K562 treated with DMSO at 1 percent for 12 hours (cell line): Measurements from ENCODE around the gene RPLP1. TPM values are rescaled to one million over a fixed set of nuclear protein-coding genes. Genes with fewer than 3 reads are reported as not detected.

Experiments used
- total RNA-seq: library from RNA; unstranded; fragments of 300-600 nt; gene quantifications from 2 replicates; pipeline ENCODE4 v1.2.3, GENCODE V29; 2022; ENCODE audit not compliant: insufficient read depth

The RPLP1 gene
- 3,959 and 5,569 TPM in 2 replicates for total RNA-seq

DNA sequence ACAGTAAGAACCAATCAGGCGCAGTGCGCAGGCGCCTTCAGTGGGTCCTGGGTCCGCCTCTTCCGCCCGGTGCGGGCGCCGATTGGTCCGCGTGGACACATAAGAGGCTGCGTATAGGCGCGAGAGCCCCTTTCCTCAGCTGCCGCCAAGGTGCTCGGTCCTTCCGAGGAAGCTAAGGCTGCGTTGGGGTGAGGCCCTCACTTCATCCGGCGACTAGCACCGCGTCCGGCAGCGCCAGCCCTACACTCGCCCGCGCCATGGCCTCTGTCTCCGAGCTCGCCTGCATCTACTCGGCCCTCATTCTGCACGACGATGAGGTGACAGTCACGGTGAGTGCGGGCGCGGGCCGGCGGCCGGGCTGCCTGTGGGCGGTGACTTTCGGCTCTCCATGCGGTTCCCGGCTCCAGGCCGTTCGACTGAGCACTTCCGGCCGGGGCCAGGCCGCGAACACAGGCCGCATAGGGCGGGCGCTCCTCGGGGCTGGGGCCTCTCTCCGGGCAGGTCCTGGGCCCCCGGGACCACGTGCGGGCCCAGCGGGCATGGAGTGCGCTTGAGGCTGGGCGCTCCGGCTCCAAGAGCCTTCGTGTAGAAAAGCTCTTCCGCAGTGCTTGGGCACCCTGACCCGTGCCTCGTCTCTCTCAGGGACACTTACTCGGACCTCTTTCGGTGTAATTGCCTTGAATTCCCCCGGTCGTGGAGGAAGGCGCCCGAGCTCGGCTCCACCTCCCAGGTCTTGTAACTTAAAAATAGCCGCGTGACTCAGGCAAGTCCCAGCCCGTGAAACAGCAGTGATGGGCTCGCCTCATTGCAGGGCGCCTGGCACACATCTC, at the start of gene RPLP1:
TSS of gene RPLP1 (plus strand) at position 127 of the 830 bp plus-strand sequence. CDS start at position 258, 131 bp downstream.

DNA sequence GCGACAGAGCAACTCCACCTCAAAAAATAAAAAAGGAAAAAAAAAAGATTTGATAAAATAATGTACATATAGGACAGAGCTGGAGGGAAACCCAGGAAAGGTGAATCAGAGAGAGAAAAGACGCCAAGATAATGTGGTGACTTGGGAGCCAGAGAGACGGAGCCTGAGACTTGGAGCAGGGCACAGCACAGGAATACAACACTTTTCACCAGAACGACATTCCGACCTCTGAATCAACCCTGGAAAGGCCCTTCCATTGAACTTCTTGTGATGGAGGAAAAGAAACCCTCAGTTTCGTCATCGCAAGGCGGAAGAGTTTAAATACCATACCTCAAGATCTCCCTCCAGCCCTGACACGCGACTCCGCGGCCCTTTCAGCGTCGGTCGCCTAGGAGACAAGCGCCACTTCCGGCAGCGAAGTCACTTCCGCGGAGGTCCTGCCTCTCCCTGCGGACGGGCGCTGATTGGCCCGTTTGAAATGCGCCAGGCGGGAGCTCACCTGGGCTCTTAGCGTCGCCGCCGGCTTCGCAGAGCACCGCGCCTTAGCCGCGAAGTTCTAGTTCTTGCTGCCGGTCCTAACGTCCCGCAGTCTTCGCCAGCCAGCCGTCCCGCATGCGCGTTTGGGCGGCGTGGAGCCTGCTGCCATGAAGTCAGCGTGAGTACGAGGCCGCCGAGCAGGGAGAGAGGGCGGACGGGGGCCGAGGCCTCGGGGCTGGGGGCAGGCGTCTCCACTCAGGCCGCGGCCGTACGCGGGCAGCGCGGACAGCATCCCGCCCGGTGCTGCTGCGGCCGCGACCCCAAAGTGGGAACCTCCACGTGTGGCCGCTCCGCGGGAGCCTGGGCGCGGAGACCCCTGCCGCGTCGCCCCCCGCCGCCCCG, 38.6 kb upstream of the RPLP1 start, which contains the start of gene KIF23:
TSS of gene KIF23 (plus strand) at position 528 of the 879 bp plus-strand sequence. CDS start at position 645, 117 bp downstream.

Other genes with a start within 250 kb of the RPLP1 start
- gene PAQR5, start 153.9 kb upstream of the RPLP1 start, total RNA-seq, result not detected in 2 replicates
- gene KIF23, start 38.5 kb upstream of the RPLP1 start, total RNA-seq, result 17.3 and 30.9 TPM in 2 replicates